Measurements from ENCODE around the gene MYEF2.

MYEF2 gene, protein sequence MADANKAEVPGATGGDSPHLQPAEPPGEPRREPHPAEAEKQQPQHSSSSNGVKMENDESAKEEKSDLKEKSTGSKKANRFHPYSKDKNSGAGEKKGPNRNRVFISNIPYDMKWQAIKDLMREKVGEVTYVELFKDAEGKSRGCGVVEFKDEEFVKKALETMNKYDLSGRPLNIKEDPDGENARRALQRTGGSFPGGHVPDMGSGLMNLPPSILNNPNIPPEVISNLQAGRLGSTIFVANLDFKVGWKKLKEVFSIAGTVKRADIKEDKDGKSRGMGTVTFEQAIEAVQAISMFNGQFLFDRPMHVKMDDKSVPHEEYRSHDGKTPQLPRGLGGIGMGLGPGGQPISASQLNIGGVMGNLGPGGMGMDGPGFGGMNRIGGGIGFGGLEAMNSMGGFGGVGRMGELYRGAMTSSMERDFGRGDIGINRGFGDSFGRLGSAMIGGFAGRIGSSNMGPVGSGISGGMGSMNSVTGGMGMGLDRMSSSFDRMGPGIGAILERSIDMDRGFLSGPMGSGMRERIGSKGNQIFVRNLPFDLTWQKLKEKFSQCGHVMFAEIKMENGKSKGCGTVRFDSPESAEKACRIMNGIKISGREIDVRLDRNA
- 19.0 to 25.0 reads per million in 2 donors for total RNA-seq

DNA sequence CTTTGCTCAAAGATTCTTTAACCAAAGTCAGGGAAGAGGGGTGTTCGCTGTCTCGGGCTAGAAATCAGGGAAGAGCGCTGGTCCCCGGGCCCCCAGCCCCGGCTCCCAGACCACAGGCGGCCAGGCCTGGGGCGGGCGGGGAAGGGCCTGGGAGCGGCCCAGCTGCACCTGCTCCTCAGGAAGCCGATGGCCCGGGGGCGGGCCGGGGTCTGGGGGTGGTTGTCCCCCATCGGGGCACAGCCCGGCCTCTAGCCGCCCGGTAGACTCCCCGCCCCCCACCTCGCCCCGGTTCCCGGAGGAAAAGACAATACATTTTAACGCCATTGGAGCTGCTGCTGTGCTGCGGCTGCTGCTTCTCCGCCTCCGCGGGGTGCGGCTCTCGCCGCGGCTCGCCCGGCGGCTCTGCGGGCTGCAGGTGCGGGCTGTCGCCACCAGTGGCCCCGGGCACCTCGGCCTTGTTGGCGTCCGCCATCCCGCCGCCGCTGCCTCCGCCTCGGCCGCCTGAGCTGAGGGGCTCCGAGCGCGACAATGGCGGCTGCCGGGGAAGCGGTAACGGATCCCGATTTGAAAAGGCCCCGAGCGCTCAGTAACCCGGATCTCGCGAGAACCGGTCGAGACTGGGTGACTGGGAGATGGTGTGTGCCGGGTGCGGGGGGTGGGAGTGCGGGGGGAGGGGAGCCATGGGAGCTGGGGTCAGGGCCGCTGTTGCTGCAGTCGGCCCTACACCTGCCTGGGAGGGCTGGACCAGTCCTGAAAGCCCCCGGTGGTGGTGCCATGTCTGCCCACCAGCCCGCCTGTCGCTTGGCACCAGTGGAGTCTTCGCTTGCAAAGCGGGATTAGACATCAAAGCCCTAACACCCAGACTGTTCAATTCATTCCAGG lies at the start of gene MYEF2:
MYEF2 (minus strand) TSS at position 530 of the 882 bp plus-strand sequence; CDS start at position 472, 58 bp downstream.
- DNase-seq = peak; percentile 24 to 90 (median 43)

DNA sequence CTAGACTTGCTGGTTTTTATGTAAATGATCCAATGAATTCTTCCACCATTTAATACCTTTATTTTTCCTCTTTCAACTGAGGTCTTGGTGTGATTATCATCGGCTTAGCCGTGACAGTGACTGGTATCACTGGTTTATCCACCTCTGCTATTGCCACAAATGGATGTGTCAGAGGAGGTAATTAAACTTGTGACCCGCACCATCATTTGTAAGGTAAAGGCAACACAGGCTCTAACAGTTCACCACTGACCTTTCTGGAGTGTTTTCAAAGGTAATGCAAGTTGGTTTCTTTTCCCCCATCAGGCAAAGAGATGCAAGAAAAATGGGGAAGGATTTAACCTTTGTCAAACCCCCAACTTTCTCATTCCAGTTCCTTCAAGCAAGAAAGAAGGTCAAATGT lies 47.7 kb upstream of the MYEF2 start:
- no peak for DNase-seq

DNA sequence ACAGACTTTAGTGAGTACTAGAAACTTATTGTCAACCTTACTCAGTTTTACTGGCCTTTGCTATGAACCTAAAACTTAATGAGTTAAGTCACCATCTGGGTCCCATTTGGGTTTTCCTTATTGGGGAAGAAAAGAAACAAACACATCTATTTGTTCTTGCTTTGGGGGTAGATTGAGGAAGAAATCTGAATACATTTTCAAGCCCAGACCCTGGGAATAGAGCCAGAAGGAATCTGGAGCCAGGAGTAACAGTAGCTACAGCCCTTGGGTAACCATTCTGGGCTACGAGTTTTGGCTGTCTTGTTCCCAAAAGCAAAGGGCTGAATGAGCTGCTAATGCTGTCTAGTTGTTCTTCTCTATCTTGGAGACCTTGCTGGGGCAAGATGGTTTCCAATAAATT lies 44.5 kb upstream of the MYEF2 start:
- DNase-seq = no peak

DNA sequence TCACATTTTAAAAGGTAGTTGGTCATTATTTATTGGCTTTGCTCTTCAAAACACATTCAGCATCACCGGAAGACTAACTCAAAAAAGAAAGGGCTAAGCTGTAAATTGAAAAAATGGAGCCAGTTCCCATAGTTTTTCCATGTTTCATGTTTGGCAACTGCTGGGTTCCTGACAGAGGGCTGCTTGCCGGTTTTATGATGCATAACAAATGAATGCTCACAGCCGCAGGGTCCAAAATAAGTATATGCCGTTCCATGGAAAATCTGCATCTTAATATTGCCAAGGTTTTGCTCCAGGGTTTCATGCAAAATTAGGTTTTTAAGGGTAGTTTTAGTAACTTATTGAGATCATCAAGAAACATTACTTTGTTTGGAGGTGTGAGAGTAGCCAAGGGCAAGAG lies 43.8 kb upstream of the MYEF2 start:
- DNase-seq = no peak

DNA sequence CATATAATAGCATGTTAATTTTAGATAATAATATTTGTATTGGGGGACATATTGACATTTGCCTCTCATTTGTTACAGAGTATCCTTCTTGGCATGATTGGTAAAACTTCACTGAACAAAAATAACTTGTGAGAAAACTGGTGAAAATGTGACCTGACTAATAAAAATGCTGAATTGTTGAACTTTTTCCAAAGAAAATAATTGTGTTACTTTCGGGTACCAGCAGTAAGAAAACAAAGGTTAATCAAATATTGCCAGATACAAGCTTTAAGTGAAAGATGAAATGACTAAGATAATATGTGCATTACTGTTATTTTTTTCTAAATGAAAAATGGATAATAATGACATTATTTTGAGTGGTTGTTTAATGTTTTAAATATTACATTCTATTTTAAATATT lies 43.2 kb upstream of the MYEF2 start:
- DNase-seq = no peak

DNA sequence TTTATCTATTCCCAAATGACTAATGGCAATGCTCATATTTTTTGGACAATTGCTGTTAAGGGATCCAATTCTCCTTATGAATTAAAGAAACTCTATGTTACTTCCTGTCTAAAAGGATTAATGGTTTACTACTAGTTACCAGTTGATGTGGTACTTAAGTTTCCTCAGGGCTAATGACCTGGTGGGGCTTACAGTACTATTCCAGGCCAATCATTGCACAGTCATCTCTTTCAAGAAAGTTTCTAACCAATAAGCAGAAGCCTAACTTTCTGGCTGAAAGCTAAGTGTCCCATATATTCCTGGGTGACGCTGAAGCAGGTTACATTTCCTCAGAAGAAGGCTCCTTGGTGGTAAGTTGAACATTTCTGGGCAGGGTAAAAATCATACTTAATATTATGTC lies 27.9 kb upstream of the MYEF2 start, which contains the start of gene SLC12A1:
SLC12A1 (plus strand) TSS at position 322 of the 400 bp plus-strand sequence. CDS start 1,418 bp downstream, outside the sequence.
- no peak for DNase-seq

DNA sequence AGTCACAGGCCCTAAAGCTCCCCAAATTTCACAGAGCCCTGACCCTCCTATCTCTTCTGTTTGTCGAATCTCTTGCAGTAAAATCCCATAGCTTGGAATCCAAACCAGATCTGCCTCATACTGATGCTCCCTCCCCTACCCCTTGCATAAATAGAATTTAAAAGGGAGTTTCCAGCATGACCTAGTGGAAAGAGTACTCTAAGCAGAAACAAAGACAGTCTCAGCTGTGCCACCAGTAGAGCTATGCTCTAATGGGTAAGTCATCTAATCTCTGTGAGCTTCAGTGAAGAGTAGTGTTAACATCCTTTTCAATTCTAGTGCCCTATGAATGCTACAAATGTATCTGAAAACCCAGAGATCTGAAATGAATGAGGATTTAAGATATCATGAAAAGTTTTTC lies 24.0 kb upstream of the MYEF2 start:
- no peak for DNase-seq

DNA sequence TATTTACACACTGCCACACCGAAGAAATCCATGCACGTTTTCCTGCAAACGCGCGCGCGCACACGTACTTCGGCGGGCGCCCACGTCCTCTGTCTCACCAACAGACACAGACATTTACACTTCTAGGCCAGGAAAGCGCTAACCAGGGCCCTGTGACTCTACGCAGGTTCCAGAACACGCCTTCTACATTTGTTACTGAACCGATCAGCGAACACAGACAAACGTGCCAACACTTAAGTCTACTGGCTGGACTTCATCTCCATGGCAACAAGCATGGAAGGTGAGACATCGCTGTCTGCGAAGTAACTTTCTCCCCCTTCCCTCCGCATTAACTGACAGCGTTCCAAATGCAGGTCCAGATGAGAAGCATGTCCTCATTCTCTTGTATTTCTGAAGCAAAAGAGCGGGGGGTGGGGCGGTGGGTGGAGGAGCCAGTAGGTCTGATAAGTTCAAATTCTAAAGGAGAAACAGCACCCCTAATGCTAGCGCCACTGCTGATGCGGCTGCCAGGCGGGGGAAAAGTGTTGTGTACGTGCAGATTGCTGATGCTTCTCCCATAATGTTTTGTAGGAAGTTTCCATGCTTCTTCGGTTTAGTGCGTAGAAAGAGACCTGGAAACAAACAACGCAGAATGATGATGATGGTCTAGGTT lies 13.6 kb upstream of the MYEF2 start, which contains the start of gene CTXN2:
CTXN2 (plus strand) TSS at position 92 of the 652 bp plus-strand sequence. CDS start 9,636 bp downstream, outside the sequence.
- peak in 1 of 5 experiments; percentile 6 for DNase-seq

DNA sequence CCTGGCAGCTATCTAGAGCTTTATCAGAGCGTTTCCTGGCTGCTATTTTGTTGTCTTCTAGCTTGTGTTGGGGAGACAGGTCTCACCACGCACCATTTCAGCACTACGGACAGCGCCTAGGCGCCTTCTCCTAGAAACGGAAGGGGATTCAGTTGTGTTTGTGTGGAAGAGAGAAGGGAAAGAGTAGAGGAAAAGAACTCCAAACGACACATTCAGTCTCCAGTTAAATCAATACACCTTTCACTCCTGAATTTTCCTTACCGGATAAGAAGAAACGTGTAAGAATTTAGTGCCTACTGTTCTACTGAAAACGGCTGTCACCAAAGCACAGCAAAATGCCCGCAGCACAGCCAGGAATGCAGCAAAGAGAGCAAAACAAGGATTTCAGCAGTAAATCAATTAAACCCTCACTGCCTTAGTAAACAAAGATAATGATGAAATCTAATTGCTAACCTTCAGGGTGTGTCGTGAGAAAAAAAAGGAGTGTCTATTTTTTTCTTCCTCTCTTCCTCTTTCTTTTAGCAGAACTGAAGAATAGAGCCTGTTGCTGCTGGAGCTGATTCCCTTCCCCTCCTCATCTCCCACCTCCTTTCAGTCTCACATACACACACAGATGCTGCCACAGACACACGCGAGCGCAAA lies 13.0 kb upstream of the MYEF2 start:
- peak in 1 of 5 experiments; percentile 48 for DNase-seq

DNA sequence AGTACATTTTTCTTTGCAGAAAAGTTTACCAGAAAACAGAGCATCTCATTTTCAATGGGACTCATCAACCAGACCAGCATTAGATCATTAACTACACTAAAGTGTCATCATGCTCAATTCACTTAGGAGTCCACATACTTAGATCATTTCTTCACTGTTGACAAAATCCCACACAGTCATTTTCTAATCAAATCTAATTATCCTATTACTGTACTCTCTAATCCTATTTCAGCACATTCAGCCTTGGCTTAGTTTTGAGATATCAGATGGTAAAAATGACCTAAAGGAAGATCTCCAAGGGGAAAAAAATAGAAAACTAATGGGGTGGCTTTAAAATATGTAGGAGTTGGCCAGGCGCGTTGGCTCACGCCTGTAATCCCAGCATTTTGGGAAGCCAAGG lies 8.2 kb upstream of the MYEF2 start:
- no peak for DNase-seq

DNA sequence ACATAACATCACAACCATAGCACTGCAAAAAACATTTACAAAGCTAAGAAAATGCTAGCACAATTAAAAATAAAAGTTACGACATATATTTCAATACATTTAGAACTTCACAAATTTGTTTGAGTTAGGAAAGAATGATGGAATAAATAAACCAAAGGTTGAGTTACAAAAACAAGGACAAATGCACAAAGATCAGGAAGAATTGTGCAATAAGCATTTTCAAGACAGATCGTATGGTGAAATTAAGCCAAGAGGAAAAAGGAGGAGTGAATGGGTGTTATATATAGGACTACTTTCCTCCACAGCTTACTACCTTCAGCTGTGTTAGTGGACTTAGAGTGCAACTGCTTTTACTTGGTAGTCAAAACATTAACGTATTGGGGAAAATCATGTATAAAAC lies 7.4 kb upstream of the MYEF2 start:
- DNase-seq = no peak

DNA sequence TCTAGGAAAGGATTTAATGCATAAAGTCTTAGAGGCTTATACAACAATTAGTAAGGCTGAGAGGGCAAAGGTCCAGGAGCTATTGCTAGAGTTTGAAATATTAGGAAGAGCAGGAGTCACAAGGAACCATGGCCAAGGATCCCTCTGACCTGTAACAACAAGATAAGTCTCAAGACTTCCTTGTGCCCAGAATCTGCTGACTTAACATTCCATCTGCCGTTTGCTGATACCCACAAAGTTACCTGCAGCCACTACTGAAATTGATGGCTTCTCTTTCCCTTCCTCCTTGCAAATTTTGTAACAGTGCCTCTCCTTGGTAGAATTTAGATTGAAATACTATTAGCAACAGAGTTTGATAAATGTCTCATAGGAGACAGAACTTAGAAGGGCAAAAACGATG lies 4.7 kb upstream of the MYEF2 start:
- no peak for DNase-seq

DNA sequence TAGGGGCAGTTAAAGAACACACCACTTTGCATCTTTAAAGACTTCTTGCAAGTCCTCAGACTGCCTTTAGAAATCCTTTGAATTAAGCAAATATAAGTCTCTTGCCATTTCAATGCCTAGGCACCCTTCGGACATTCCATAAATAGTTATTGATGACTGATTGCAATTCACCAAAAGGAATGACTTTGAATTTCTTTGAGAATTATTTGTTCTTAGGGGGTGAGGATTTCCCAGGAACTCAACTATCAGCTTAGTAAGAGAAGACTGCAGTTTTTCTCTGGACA lies 495 bp upstream of the MYEF2 start:
- DNase-seq = no peak

DNA sequence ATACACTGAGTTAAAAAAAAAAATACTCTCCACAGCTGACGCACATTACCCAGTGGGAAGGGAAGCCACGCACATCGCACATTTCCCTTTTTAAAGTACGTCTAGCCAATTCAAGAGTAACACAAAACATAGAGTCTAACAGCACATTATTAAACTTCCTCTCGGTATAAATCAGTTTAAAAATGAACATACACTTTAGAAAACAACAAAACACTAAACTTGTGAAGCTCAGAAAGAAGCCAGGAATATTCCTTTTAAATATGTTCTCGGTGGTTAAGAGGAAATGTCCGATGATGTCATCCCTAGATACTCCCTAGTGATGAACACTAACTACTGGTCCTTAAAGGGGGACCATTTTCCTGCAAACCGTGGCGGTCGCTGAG lies 721 bp downstream of the MYEF2 start:
- peak in 2 of 5 experiments; percentile 1 to 59 for DNase-seq

DNA sequence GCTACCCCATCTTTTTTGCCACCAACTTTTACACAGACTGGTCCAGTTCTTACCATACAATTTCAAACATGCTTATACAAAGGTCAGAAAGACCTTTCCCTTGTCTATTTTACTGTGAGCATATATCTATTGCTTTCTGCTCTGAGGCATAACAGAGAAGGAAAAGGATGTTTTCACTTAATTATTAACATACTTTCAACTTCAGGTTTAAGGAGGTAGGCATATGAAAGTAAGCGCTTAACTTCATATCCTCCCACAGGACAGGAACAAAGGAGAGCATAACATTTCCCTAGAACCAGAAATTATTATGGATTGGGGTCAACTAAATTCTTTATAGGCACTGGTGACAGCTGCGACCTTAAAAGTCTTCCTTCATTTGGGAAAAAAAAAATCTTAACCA lies 1.1 kb downstream of the MYEF2 start:
- no peak for DNase-seq

DNA sequence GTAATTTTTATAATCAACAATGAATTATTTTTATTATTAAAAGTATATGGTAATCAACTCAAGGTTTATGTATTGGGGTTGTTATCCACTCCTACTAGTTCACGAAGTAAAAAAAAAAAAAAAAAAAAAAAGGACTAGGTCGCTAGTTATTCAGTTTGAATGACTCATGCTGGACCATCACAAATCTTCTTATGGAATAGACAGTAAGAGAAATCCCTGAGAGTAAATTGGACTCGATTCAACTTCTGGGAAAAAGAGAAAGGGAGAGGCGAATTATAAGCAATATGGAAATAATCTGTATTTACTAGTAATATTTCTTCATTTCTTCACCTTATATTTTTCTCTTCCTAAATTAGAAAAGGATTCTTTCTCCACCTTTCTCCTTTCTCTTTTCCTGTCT lies 2.0 kb downstream of the MYEF2 start:
- DNase-seq = no peak

DNA sequence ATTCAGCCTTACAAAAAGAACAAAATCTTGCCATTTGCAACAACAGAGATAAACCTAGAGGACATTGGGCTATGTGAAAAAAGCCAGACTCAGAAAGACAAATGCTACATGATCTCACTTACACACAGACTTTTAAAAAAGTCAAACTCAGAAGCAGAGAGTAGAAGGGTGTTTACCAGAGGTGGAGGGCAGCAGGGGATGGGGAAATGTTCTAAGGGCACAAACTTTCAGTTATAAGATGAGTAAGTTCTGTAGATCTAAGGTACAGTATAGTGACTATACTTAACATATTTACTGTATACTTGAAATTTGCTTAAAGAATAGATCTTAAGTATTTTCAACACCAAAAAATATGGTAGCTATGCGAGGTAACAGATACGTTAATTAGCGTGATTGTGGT lies 3.0 kb downstream of the MYEF2 start:
- DNase-seq = peak in 1 of 5 experiments; percentile 23

DNA sequence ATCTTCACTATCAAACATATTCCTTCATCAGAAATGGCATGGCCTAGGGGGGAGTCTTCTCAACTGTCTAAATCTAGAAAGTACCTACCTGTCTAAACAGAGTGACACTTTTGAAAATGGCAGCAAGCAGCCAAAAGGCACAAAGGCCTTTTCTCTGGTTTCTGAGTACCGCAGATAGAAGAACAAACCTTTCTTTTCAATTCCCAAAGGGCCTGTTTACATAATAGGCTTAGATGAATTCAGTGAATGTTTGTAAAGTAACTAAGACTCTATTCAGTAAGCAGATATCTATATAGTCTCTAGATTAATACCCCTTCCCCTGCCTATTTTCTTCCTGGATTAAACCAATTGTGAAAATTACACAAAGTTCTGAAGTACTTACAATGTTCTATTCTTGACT lies 7.1 kb downstream of the MYEF2 start:
- no peak for DNase-seq

DNA sequence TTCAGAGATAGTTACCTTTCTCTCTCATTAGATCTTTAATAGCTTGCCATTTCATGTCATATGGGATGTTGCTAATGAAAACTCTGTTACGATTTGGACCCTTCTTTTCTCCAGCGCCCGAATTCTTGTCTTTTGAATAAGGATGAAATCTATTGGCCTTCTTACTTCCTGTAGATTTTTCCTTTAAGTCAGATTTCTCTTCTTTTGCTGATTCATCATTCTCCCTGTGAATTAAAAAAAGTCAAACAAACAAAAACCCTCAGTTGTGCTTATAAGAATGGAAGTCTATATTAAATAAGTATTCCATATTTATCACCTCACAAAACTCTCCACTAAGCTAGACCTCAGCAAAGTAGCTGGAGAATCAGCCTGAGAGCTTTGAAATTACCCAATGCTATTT lies 9.5 kb downstream of the MYEF2 start:
- DNase-seq = no peak

DNA sequence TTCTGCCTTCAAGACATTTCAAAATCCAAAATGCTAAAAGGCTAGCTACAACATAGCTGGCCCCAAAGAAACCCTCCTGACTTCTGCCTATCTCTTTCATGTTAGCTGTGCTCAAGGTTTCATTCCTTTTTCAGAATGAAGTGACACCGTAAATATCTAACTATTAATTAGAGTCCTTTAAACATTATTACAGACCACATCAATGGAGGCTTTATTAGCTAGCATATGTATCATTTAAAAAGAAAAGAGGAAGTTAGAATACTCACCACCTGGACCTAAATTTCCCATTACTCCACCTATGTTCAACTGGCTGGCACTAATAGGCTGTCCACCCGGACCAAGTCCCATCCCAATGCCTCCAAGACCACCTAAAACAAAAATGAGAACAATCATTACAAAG lies 24.6 kb downstream of the MYEF2 start:
- DNase-seq = no peak

DNA sequence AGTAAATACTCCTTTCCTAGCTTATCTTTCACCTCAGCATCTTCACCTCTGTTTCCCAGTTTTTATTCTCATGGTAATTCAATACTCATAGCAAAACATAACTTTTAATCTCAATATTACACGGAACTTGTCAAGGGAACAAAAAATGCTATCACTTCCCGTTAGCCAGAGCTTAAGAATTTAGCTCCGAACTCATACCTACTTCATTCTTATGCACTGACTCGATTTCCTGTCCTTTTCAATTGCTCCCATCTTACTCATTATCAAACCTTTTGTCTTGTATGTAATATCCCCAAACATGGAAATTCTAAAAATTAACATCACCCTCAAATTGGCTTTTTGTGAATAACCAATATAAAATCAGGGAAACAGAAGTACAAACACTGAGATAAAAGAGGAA lies 28.2 kb downstream of the MYEF2 start:
- no peak for DNase-seq

DNA sequence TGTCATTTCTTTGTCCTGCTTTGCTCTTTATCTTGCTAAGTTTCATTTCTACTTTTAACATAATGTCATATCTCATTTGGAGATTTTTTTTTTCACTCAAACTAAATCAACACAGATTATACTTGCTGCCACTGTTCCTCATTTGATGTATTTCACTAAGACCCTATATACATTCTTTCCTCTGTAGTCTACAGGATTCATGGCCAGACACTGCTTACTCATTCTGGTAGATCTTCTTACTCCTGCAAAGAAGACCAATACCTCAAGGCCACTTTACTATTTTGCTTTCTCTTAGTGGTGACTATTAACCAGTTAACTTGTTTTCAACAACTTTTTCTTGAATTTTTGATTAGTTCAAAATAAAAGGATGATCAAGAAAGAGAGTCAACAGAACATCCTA lies 30.7 kb downstream of the MYEF2 start:
- DNase-seq = no peak
